Activated CD4-positive, alpha-beta T cell treated with anti-CD3 and anti-CD28 coated beads for 36 hours (primary cell): Measurements from ENCODE around the gene ABCG2. TPM values are rescaled to one million over a fixed set of nuclear protein-coding genes. Genes with fewer than 3 reads are reported as not detected.

Experiments
- ATAC-seq: fragments of 200-7000 bp; cut with Tn5 transposase; one replicate; pipeline ENCODE4 v1.10.0; 2021; ENCODE audit warnings: mild to moderate bottlenecking, moderate library complexity
- CTCF ChIA-PET: fragments of 350-600 bp; sonication (Branson Sonifier 250); formaldehyde crosslinking; loops from one replicate; lab custom pipeline; 2021; ENCODE audit warnings: antibody characterized with exemption; lab: Charles Lee
- POLR2A ChIA-PET: fragments of 350-600 bp; sonication (Branson Sonifier 250); formaldehyde crosslinking; loops from one replicate; lab custom pipeline; 2021; ENCODE audit warnings: antibody characterized with exemption, inconsistent platforms; lab: Charles Lee
- DNase-seq: peaks from one replicate; pipeline ENCODE4 v3.0.0-alpha.2; 2020
- H3K27ac Mint-ChIP-seq: one replicate; pipeline ENCODE4 v1.8.0; 2021; ENCODE audit warnings: mixed read lengths
- H3K27me3 Mint-ChIP-seq: one replicate; pipeline ENCODE4 v1.8.0; 2021; ENCODE audit warnings: mixed read lengths
- H3K36me3 Mint-ChIP-seq: one replicate; pipeline ENCODE4 v1.8.0; 2021; ENCODE audit warnings: low read depth, mixed read lengths
- H3K4me1 Mint-ChIP-seq: one replicate; pipeline ENCODE4 v1.8.0; 2021; ENCODE audit warnings: mixed read lengths
- H3K4me3 Mint-ChIP-seq: one replicate; pipeline ENCODE4 v1.8.0; 2021; ENCODE audit warnings: mild to moderate bottlenecking, moderate library complexity, mixed read lengths
- H3K9me3 Mint-ChIP-seq: one replicate; pipeline ENCODE4 v1.8.0; 2021; ENCODE audit warnings: low read depth, mixed read lengths
- intact Hi-C, 2 experiments: fragments of 100-400 bp; cut with DNase I in 1 of 2; cut with micrococcal nuclease in 1 of 2; formaldehyde crosslinking; loops; one replicate each; pipeline versions ENCODE4 v1.14.2 to v1.15.1; 2022 to 2024; cut with DNase I, micrococcal nuclease
- total RNA-seq, 2 experiments: library from RNA; stranded (reverse); gene quantifications; one replicate each; pipeline ENCODE4 v1.2.3, GENCODE V29; 2021

ABCG2 gene
- total RNA-seq, 2 experiments from 2014 or later: 0.33 to 0.39 TPM

GRCh38 chr4:88189881-88190585 is 31.6 kb upstream of the ABCG2 start:
- no peak overlapping the region for H3K4me3 Mint-ChIP-seq
- ChIA-PET POLR2A (no interaction called here), CTCF (interaction anchor here (1.0 kb wide), 1 partner anchor 100 kb away, joined by 3 read pairs; no protein-coding TSS in a partner anchor)
- DNase-seq: no peak
- no peaks in the 10 kb centered on the region for H3K27me3 Mint-ChIP-seq
- no peaks in the 10 kb centered on the region for H3K36me3 Mint-ChIP-seq
- H3K4me1 Mint-ChIP-seq: peaks cover 6% of the 10 kb centered on the region
- no peaks in the 10 kb centered on the region for H3K9me3 Mint-ChIP-seq
- intact Hi-C loops: no loop called here
- no peak overlapping the region for H3K27ac Mint-ChIP-seq
- no peak for ATAC-seq

- Mint-ChIP-seq H3K27me3 (no peaks in the 10 kb centered on the region), H3K4me1 (peaks cover 6% of the 10 kb centered on the region), H3K9me3 (no peaks in the 10 kb centered on the region), H3K27ac (no peak overlapping the region), H3K36me3 (no peaks in the 10 kb centered on the region), H3K4me3 (no peak overlapping the region)
- ATAC-seq: no peak
- ChIA-PET POLR2A (no interaction called here), CTCF (interaction anchor here (1.0 to 1.1 kb wide), 2 partner anchors 23 to 99 kb away, joined by 3 to 4 read pairs; no protein-coding TSS in a partner anchor)
- intact Hi-C loops: no loop called here
- DNase-seq: no peak
Measured at GRCh38 chr4:88189418-88189738, 30.9 kb upstream of the ABCG2 start.

- Mint-ChIP-seq H3K4me1 (peaks cover 6% of the 10 kb centered on the region), H3K4me3 (no peak overlapping the region), H3K36me3 (no peaks in the 10 kb centered on the region), H3K9me3 (no peaks in the 10 kb centered on the region), H3K27me3 (no peaks in the 10 kb centered on the region), H3K27ac (no peak overlapping the region)
- ChIA-PET POLR2A (no interaction called here), CTCF (interaction anchor here (1.0 to 1.1 kb wide), 2 partner anchors 23 to 99 kb away, joined by 3 to 4 read pairs; no protein-coding TSS in a partner anchor)
- intact Hi-C loops: no loop called here
- peak; percentile 68 for ATAC-seq
- peak; percentile 34 for DNase-seq
Measured at GRCh38 chr4:88188738-88189417, 30.4 kb upstream of the ABCG2 start.

- Mint-ChIP-seq H3K4me1 (peaks cover 9% of the 10 kb centered on the region), H3K27me3 (no peaks in the 10 kb centered on the region), H3K27ac (no peak overlapping the region), H3K4me3 (no peak overlapping the region), H3K36me3 (no peaks in the 10 kb centered on the region), H3K9me3 (no peaks in the 10 kb centered on the region)
- intact Hi-C loops: no loop called here
- CTCF ChIA-PET: no interaction called here
- no peak for ATAC-seq
- DNase-seq: no peak
- POLR2A ChIA-PET: no interaction called here
Measured at GRCh38 chr4:88187766-88188165, 29.3 kb upstream of the ABCG2 start.

GRCh38 chr4:88185906-88186305 is 27.5 kb upstream of the ABCG2 start:
- ChIA-PET CTCF (interaction anchor here (1.3 kb wide), 1 partner anchor 26 kb away, joined by 3 read pairs; no protein-coding TSS in a partner anchor), POLR2A (no interaction called here)
- peaks cover 11% of the 10 kb centered on the region for H3K4me1 Mint-ChIP-seq
- no peak overlapping the region for H3K4me3 Mint-ChIP-seq
- no peak for ATAC-seq
- no peaks in the 10 kb centered on the region for H3K9me3 Mint-ChIP-seq
- no peak overlapping the region for H3K27ac Mint-ChIP-seq
- intact Hi-C loops: no loop called here
- no peaks in the 10 kb centered on the region for H3K36me3 Mint-ChIP-seq
- H3K27me3 Mint-ChIP-seq: no peaks in the 10 kb centered on the region
- no peak for DNase-seq

GRCh38 chr4:88179261-88179660 is 20.8 kb upstream of the ABCG2 start:
- Mint-ChIP-seq H3K36me3 (no peaks in the 10 kb centered on the region), H3K27me3 (peaks cover 6% of the 10 kb centered on the region), H3K4me3 (no peak overlapping the region), H3K27ac (no peak overlapping the region), H3K4me1 (peaks cover 5% of the 10 kb centered on the region), H3K9me3 (peaks cover 7% of the 10 kb centered on the region)
- intact Hi-C loops: no loop called here
- POLR2A ChIA-PET: no interaction called here
- CTCF ChIA-PET: interaction anchor here (0.7 kb wide), 1 partner anchor 206 kb away, joined by 3 read pairs; no protein-coding TSS in a partner anchor
- no peak for DNase-seq
- ATAC-seq: no peak

GRCh38 chr4:88178626-88179231 is 20.3 kb upstream of the ABCG2 start:
- ATAC-seq (no peak), DNase-seq (no peak)
- peaks cover 5% of the 10 kb centered on the region for H3K4me1 Mint-ChIP-seq
- no peak overlapping the region for H3K4me3 Mint-ChIP-seq
- H3K9me3 Mint-ChIP-seq: peaks cover 7% of the 10 kb centered on the region
- no peak overlapping the region for H3K27ac Mint-ChIP-seq
- intact Hi-C loops: no loop called here
- H3K27me3 Mint-ChIP-seq: peaks cover 8% of the 10 kb centered on the region
- H3K36me3 Mint-ChIP-seq: no peaks in the 10 kb centered on the region
- ChIA-PET CTCF (interaction anchor here (0.9 kb wide), 1 partner anchor 33 kb away, joined by 3 read pairs; no protein-coding TSS in a partner anchor), POLR2A (no interaction called here)

GRCh38 chr4:88177983-88178625 is 19.7 kb upstream of the ABCG2 start:
- no peak for ATAC-seq
- H3K9me3 Mint-ChIP-seq: peaks cover 7% of the 10 kb centered on the region
- H3K4me1 Mint-ChIP-seq: peaks cover 5% of the 10 kb centered on the region
- intact Hi-C loops: no loop called here
- peaks cover 8% of the 10 kb centered on the region for H3K27me3 Mint-ChIP-seq
- H3K36me3 Mint-ChIP-seq: no peaks in the 10 kb centered on the region
- DNase-seq: no peak
- ChIA-PET POLR2A (interaction anchor here (0.6 kb wide), 1 partner anchor 647 kb away, joined by 3 read pairs; no protein-coding TSS in a partner anchor), CTCF (interaction anchor here (0.8 to 0.9 kb wide), 2 partner anchors 34 to 103 kb away, joined by 3 read pairs; no protein-coding TSS in a partner anchor)
- H3K4me3 Mint-ChIP-seq: no peak overlapping the region
- no peak overlapping the region for H3K27ac Mint-ChIP-seq

- H3K4me1 Mint-ChIP-seq: peaks cover 7% of the 10 kb centered on the region
- CTCF ChIA-PET: interaction anchor here (0.6 kb wide), 1 partner anchor 39 kb away, joined by 3 read pairs; no protein-coding TSS in a partner anchor
- no peak overlapping the region for H3K4me3 Mint-ChIP-seq
- ATAC-seq (no peak), DNase-seq (no peak)
- H3K36me3 Mint-ChIP-seq: no peaks in the 10 kb centered on the region
- H3K9me3 Mint-ChIP-seq: no peaks in the 10 kb centered on the region
- POLR2A ChIA-PET: no interaction called here
- H3K27me3 Mint-ChIP-seq: peaks cover 10% of the 10 kb centered on the region
- no peak overlapping the region for H3K27ac Mint-ChIP-seq
- intact Hi-C loops: no loop called here
Measured at GRCh38 chr4:88172987-88173386, 14.5 kb upstream of the ABCG2 start.

GRCh38 chr4:88171206-88171605 is 12.8 kb upstream of the ABCG2 start:
- Mint-ChIP-seq H3K27me3 (peaks cover 8% of the 10 kb centered on the region), H3K4me3 (no peak overlapping the region), H3K27ac (no peak overlapping the region), H3K4me1 (peaks cover 7% of the 10 kb centered on the region), H3K9me3 (no peaks in the 10 kb centered on the region), H3K36me3 (no peaks in the 10 kb centered on the region)
- POLR2A ChIA-PET: no interaction called here
- CTCF ChIA-PET: interaction anchor here (0.7 kb wide), 1 partner anchor 138 kb away, joined by 3 read pairs; no protein-coding TSS in a partner anchor
- intact Hi-C loops: no loop called here
- peak; percentile 42 for ATAC-seq
- DNase-seq: no peak

- Mint-ChIP-seq H3K4me3 (no peak overlapping the region), H3K27me3 (peaks cover 8% of the 10 kb centered on the region), H3K36me3 (no peaks in the 10 kb centered on the region), H3K9me3 (peaks cover 2% of the 10 kb centered on the region), H3K4me1 (peaks cover 7% of the 10 kb centered on the region), H3K27ac (no peak overlapping the region)
- intact Hi-C loops: no loop called here
- no peak for DNase-seq
- ChIA-PET CTCF (interaction anchor here (0.7 kb wide), 1 partner anchor 50 kb away, joined by 3 read pairs; no protein-coding TSS in a partner anchor), POLR2A (no interaction called here)
- no peak for ATAC-seq
Measured at GRCh38 chr4:88169298-88169697, 10.9 kb upstream of the ABCG2 start.
